ENCODE measurements around the gene TP73.

DNA sequence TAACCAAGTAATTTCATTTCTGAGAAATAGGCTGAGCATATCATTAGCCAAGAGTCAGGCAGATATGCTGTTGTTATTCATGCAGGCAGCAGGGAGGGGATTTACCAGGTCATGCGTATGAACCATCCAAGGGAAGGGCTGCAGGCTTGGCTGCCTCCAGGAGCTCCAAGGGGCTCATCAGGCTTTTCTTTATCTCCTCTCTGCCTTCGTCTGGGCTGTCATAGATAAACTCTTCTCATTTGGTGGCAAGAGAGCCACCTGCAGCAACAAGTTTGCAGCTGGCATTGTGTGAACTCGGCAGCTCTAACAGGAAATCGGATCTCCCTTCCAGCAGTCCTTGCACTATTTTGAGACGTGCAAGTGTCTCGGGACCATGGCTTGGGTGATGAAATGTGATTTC lies 107.5 kb downstream of the TP73 start:
- TF ChIP-seq, protein P1, sequence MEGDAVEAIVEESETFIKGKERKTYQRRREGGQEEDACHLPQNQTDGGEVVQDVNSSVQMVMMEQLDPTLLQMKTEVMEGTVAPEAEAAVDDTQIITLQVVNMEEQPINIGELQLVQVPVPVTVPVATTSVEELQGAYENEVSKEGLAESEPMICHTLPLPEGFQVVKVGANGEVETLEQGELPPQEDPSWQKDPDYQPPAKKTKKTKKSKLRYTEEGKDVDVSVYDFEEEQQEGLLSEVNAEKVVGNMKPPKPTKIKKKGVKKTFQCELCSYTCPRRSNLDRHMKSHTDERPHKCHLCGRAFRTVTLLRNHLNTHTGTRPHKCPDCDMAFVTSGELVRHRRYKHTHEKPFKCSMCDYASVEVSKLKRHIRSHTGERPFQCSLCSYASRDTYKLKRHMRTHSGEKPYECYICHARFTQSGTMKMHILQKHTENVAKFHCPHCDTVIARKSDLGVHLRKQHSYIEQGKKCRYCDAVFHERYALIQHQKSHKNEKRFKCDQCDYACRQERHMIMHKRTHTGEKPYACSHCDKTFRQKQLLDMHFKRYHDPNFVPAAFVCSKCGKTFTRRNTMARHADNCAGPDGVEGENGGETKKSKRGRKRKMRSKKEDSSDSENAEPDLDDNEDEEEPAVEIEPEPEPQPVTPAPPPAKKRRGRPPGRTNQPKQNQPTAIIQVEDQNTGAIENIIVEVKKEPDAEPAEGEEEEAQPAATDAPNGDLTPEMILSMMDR (IDR thresholded peaks at IDR 0.05): no peak
- TF ChIP-seq EZH2 (IDR thresholded peaks at IDR 0.05; ENCODE audit: borderline replicate concordance, insufficient read depth, low read depth, low read length, poor library complexity, severe bottlenecking): no peak

Data from B cell (primary cell).